ENCODE measurements around the gene LPCAT1.

GRCh38 chr5:1538741-1539392, 15.1 kb upstream of the LPCAT1 start:
- TF ChIP-seq POLR2A (IDR thresholded peaks at IDR 0.05) (no peak), CTCF (IDR thresholded peaks at IDR 0.05) (no peak)
